B cell (primary cell): ENCODE data around the gene ATP11A. TPM values are rescaled to one million over a fixed set of nuclear protein-coding genes. Genes with fewer than 3 reads are reported as not detected.

Source experiments
- ATAC-seq: fragments of 200-7000 bp; cut with Tn5 transposase; one replicate; pipeline ENCODE4 v1.10.0; 2021; ENCODE audit warnings: low read depth, mild to moderate bottlenecking, moderate number of reproducible peaks, moderate library complexity
- CTCF ChIA-PET: fragments of 350-600 bp; sonication (Branson Sonifier 250); formaldehyde crosslinking; loops from one replicate; lab custom pipeline; 2021; ENCODE audit warnings: antibody characterized with exemption, inconsistent platforms; lab: Charles Lee
- POLR2A ChIA-PET: fragments of 350-600 bp; sonication (Branson Sonifier 250); formaldehyde crosslinking; loops from one replicate; lab custom pipeline; 2021; ENCODE audit warnings: antibody characterized with exemption; lab: Charles Lee
- DNase-seq: peaks from one replicate; pipeline ENCODE4 v3.0.0; 2013
- H2AFZ ChIP-seq: 2 replicates; pipeline ENCODE4 v1.6.1; 2012; ENCODE audit warnings: mild to moderate bottlenecking, low read depth, low read length; ENCODE audit not compliant: insufficient read depth, poor library complexity, severe bottlenecking
- H3K27ac ChIP-seq, 2 donors: 1 replicate in 1 of 2; 2 replicates in 1 of 2; pipeline ENCODE4 v1.5.1; 2012 to 2013; ENCODE audit warnings: low read length in 2 of 2, mild to moderate bottlenecking in 2 of 2, moderate library complexity in 1 of 2
- H3K27me3 ChIP-seq, 4 experiments: fragments of 200-600 bp in 1 of 4; sonication (generic) in 1 of 4; replicated peaks in 1 of 4; 1 replicate in 2 of 4; 2 replicates in 2 of 4; pipeline versions ENCODE4 v1.6.1 to v1.7.0; 2013 to 2016; ENCODE audit warnings: low read length in 3 of 4, mild to moderate bottlenecking in 2 of 4, mixed read lengths in 1 of 4, moderate library complexity in 1 of 4; ENCODE audit not compliant: insufficient read depth in 4 of 4, control insufficient read depth in 3 of 4; ENCODE audit errors: control extremely low read depth in 1 of 4
- H3K36me3 ChIP-seq, 2 experiments: replicated peaks in 1 of 2; 1 replicate in 1 of 2; 2 replicates in 1 of 2; pipeline versions ENCODE4 v1.6.1 to v1.7.1; 2013; ENCODE audit warnings: low read length in 1 of 2; ENCODE audit not compliant: insufficient read depth in 2 of 2, control insufficient read depth in 1 of 2; ENCODE audit errors: control extremely low read depth in 1 of 2, extremely low read depth in 1 of 2
- H3K4me1 ChIP-seq, 2 donors: fragments of 200-600 bp in 1 of 2; sonication (generic) in 1 of 2; 1 replicate in 1 of 2; 2 replicates in 1 of 2; pipeline versions ENCODE4 v1.5.1 to v1.6.1; 2013 to 2017; ENCODE audit warnings: low read length in 2 of 2; ENCODE audit not compliant: control insufficient read depth in 2 of 2, insufficient read depth in 2 of 2
- H3K4me2 ChIP-seq: replicated peaks from 2 replicates; pipeline ENCODE3; 2012; ENCODE audit warnings: mild to moderate bottlenecking, low read depth, low read length; ENCODE audit not compliant: poor library complexity, severe bottlenecking
- H3K4me3 ChIP-seq, 5 experiments: fragments of 200-600 bp in 1 of 5; sonication (generic) in 1 of 5; 1 replicate in 3 of 5; 2 replicates in 2 of 5; pipeline versions ENCODE4 v1.5.1 to v1.7.0; 2011 to 2016; ENCODE audit warnings: low read length in 4 of 5, mild to moderate bottlenecking in 4 of 5, low read depth in 2 of 5, control low read depth in 1 of 5, moderate library complexity in 1 of 5; ENCODE audit not compliant: insufficient read depth in 1 of 5; ENCODE audit errors: control extremely low read depth in 1 of 5, extremely low read depth in 1 of 5
- H3K79me2 ChIP-seq: fragments of 200-600 bp; sonication (generic); one replicate; pipeline ENCODE4 v1.6.0; 2016; ENCODE audit warnings: low read length; ENCODE audit not compliant: control insufficient read depth, insufficient read depth
- H3K9ac ChIP-seq: fragments of 200-600 bp; sonication (generic); 2 replicates; pipeline ENCODE4 v1.6.1; 2017; ENCODE audit warnings: mild to moderate bottlenecking, low read length, moderate library complexity
- H3K9me3 ChIP-seq, 3 donors: one replicate each; pipeline versions ENCODE4 v1.6.1 to v1.7.1; 2013; ENCODE audit warnings: low read length in 2 of 3; ENCODE audit not compliant: control insufficient read depth in 2 of 3, insufficient read depth in 1 of 3; ENCODE audit errors: control extremely low read depth in 1 of 3
- H4K20me1 ChIP-seq: 2 replicates; pipeline ENCODE4 v1.6.0; 2012; ENCODE audit warnings: mild to moderate bottlenecking, low read length; ENCODE audit not compliant: insufficient read depth, control insufficient read depth, poor library complexity, severe bottlenecking
- H3K27ac Mint-ChIP-seq: one replicate; pipeline ENCODE4 v1.8.0; 2021; ENCODE audit warnings: mixed read lengths
- H3K27me3 Mint-ChIP-seq: one replicate; pipeline ENCODE4 v1.8.0; 2021; ENCODE audit warnings: mixed read lengths
- H3K4me1 Mint-ChIP-seq: one replicate; pipeline ENCODE4 v1.8.0; 2021; ENCODE audit warnings: mixed read lengths
- H3K4me3 Mint-ChIP-seq: one replicate; pipeline ENCODE4 v1.8.0; 2021; ENCODE audit warnings: mixed read lengths
- H3K9me3 Mint-ChIP-seq: one replicate; pipeline ENCODE4 v1.8.0; 2022; ENCODE audit warnings: mixed read lengths; ENCODE audit not compliant: insufficient read depth
- CTCF ChIP-seq: fragments of 200-600 bp; IDR thresholded peaks from one replicate; pipeline ENCODE4 v1.8.0; 2022; ENCODE audit warnings: antibody characterized with exemption, mild to moderate bottlenecking
- EZH2 ChIP-seq: IDR thresholded peaks from 2 replicates; pipeline ENCODE4 v1.6.1; 2012; ENCODE audit warnings: borderline replicate concordance, low read depth, mild to moderate bottlenecking, moderate library complexity, low read length; ENCODE audit not compliant: insufficient read depth, poor library complexity, severe bottlenecking
- WGBS: methylation state at CpG from one replicate; pipeline ENCODE4 v1.1.5; 2013; ENCODE audit warnings: missing lambda C conversion rate; ENCODE audit not compliant: insufficient coverage; 5-methylcytosine and 5-hydroxymethylcytosine counted together
- intact Hi-C: fragments of 100-400 bp; cut with micrococcal nuclease; formaldehyde crosslinking; loops from one replicate; pipeline ENCODE4 v1.10.0; 2022
- polyA plus RNA-seq: library from polyadenylated mRNA; depleted of rRNA; stranded (reverse); fragments of >200 nt; gene quantifications from 2 replicates; pipeline ENCODE4 v1.2.3, GENCODE V29; 2012
- total RNA-seq, 2 donors: library from RNA; stranded (reverse); fragments of 120-200 nt in 1 of 2; gene quantifications; 1 replicate in 1 of 2; 2 replicates in 1 of 2; pipeline versions ENCODE4 v1.2.3 to v1.2.4, GENCODE V29; 2013 to 2022

The ATP11A gene
- total and polyA plus RNA-seq, 2 donors (not counting 1 experiment from before 2014, with no cell fraction given) = 36.9 to 60.3 TPM

DNA sequence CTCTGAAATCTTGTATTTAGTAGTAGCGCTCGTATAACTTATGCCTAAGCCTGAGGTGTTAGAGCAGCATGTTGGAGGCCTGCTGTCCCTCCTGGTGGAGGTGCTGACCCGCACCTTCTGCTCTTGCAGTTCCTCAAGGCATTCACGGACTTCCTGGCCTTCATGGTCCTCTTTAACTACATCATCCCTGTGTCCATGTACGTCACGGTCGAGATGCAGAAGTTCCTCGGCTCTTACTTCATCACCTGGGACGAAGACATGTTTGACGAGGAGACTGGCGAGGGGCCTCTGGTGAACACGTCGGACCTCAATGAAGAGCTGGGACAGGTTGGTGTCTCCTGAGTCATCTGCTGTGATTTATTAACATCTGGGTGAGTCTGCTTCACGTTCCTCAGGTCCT, 136.7 kb downstream of the ATP11A start:
- Histone ChIP-seq H3K27ac (no peak overlapping the region), H3K4me3 (no peak overlapping the region), H3K9me3 (no peaks in the 10 kb centered on the region), H3K4me2 (no peak overlapping the region), H3K36me3 (peaks cover 0 to 22% of the 10 kb centered on the region in 2 experiments), H3K9ac (no peak overlapping the region), H3K4me1 (no peaks in the 10 kb centered on the region), H4K20me1 (no peaks in the 10 kb centered on the region), H3K27me3 (no peaks in the 10 kb centered on the region), H3K79me2 (no peaks in the 10 kb centered on the region), H2AFZ (no peak overlapping the region)
- no peaks in the 10 kb centered on the region for H3K9me3 Mint-ChIP-seq
- DNase-seq (no peak), ATAC-seq (no peak)
- no peak overlapping the region for H3K4me3 Mint-ChIP-seq
- intact Hi-C loops = no loop called here
- no peaks in the 10 kb centered on the region for H3K4me1 Mint-ChIP-seq
- WGBS = 97% methylated on average over 14 of the region's 14 CpGs
- no peak for TF ChIP-seq CTCF
- TF ChIP-seq EZH2 = no peak
- POLR2A ChIA-PET = no interaction called here
- H3K27me3 Mint-ChIP-seq = no peaks in the 10 kb centered on the region
- H3K27ac Mint-ChIP-seq = no peak overlapping the region
- CTCF ChIA-PET = no interaction called here

- Mint-ChIP-seq H3K27ac (no peak overlapping the region), H3K9me3 (no peaks in the 10 kb centered on the region), H3K4me1 (no peaks in the 10 kb centered on the region), H3K4me3 (no peak overlapping the region), H3K27me3 (no peaks in the 10 kb centered on the region)
- no peak overlapping the region for H3K4me3 ChIP-seq
- 85% methylated on average over 19 of the region's 19 CpGs for WGBS
- intact Hi-C loops = no loop called here
- ChIA-PET CTCF (interaction anchor here (0.7 kb wide), 1 partner anchor 28 kb away, joined by 7 read pairs; no protein-coding TSS in a partner anchor), POLR2A (no interaction called here)
- no peak overlapping the region for H3K27ac ChIP-seq
- DNase-seq (no peak), ATAC-seq (no peak)
- H2AFZ ChIP-seq = no peak overlapping the region
- H3K4me2 ChIP-seq = no peak overlapping the region
- H3K79me2 ChIP-seq = no peaks in the 10 kb centered on the region
- no peak overlapping the region for H3K9ac ChIP-seq
- no peaks in the 10 kb centered on the region for H3K27me3 ChIP-seq
- TF ChIP-seq EZH2 (no peak), CTCF (no peak)
- no peaks in the 10 kb centered on the region for H3K9me3 ChIP-seq
- peaks cover 0 to 33% of the 10 kb centered on the region in 2 experiments for H3K36me3 ChIP-seq
- H4K20me1 ChIP-seq = no peaks in the 10 kb centered on the region
- H3K4me1 ChIP-seq = no peaks in the 10 kb centered on the region
Measured at GRCh38 chr13:112828082-112828699, 138.4 kb downstream of the ATP11A start.
